Measurements from ENCODE around the gene TAF1C.

Gene TAF1C

DNA sequence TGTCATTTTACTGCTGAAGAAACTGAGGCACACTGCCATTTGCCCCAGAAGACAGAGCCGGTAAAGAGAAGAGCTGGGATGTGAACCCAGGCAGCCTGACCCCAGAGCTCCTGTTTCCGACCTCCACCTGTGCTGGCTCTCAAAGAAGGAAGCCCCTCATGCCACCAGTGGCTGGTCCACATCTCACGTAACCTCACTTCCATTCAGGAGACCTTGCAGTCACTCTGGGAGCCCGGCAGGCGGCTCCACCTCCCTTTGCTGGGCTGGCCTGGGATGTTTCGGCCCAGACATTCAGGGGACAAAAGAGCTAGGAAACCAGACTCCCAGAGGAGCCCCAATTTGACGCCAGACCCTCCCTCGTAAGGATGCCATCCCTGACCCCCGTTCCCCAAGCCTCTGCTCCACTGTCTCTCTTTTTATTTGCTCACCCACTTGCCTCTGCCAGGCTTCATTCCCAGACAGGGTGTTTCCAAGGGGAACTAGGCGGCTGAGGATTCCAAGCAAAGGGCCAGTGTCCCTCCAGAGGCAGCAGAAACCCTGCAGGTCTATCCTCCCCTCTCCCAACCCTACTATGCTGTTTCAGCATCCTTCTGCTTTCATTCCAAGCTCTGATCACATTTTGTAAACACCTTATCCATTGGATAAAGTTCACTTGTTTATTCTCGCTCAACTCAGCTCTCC, 2.8 kb downstream of the TAF1C start:
- DNase-seq (ENCODE audit: low read depth, low spot score) = no peak
- no CpG with 5 or more reads among the region's 11 CpGs for WGBS (ENCODE audit: insufficient coverage, insufficient read length)
- no peaks in the 10 kb centered on the region for H3K9me3 ChIP-seq (ENCODE audit: control insufficient read depth, insufficient read depth, low read length)
- no peak overlapping the region for H3K27ac ChIP-seq (ENCODE audit: low read length)
- no peaks in the 10 kb centered on the region for H3K27me3 ChIP-seq (ENCODE audit: control insufficient read depth, insufficient read depth, low read length)
- H3K4me3 ChIP-seq (ENCODE audit: low read length) = no peak overlapping the region
- H3K4me1 ChIP-seq (ENCODE audit: control insufficient read depth, insufficient read depth, low read length) = no peaks in the 10 kb centered on the region
- peaks cover 40% of the 10 kb centered on the region for H3K36me3 ChIP-seq (ENCODE audit: control insufficient read depth, insufficient read depth, low read length)

DNA sequence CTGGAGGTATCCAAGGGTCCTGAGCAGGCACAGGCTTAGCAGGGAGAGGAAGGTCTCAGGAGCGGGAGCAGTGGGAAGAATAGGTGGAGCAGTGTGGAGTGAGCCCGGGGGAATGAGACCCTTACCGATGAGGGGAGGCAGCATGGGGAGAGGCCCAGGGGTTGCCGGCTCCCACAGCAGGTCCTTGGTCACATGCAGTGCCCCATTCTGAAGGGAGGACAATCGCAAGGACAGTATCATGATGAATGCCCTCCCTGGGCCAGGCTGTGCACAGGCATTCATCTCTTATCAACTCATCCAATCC, 3.3 kb downstream of the TAF1C start:
- H3K4me3 ChIP-seq (ENCODE audit: low read length) = no peak overlapping the region
- no peaks in the 10 kb centered on the region for H3K9me3 ChIP-seq (ENCODE audit: control insufficient read depth, insufficient read depth, low read length)
- DNase-seq (ENCODE audit: low read depth, low spot score) = no peak
- no CpG with 5 or more reads among the region's 5 CpGs for WGBS (ENCODE audit: insufficient coverage, insufficient read length)
- no peak overlapping the region for H3K27ac ChIP-seq (ENCODE audit: low read length)
- peaks cover 45% of the 10 kb centered on the region for H3K36me3 ChIP-seq (ENCODE audit: control insufficient read depth, insufficient read depth, low read length)
- no peaks in the 10 kb centered on the region for H3K4me1 ChIP-seq (ENCODE audit: control insufficient read depth, insufficient read depth, low read length)
- no peaks in the 10 kb centered on the region for H3K27me3 ChIP-seq (ENCODE audit: control insufficient read depth, insufficient read depth, low read length)

DNA sequence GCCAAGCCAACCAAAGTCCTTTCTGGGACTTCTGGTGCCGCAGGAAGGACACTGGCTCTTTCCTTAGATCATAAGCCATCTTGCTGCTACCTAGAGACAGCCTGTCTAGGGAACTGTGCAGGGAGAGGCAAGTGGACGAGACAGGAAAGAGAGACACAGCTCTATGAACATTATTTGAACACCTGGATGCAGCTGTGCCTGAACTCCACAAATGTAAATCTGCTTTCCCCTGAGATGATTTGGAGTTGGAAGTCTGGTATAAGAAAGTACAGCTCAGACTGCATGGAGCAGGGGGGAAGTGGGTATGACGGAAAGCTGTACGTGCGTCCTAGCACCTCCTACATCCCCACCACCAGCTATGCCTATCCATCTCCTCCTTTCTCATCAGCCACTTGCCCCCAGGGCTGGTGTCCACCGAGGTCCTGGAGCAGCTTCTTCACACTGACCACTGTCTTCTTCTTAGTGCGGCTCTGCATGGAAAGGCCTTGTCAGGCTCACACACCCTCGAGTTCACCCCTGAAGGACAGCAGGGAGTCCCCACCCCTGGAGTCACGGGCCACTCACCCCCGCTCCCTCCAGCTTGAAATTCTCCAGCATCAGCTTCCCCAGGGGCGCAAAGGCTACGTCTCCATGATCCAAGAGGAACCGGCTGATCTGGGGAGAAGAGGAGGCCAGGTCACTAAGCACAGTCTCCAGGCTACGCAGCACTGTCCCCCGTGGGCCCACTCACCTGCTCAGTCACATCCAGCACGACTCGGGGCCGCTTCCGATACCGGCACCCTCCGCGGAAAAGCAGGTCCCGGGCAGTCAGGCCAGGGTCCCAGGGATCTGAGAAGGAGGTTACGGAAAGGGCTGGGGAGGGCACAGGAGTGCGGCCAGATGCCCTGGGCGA, 3.9 kb downstream of the TAF1C start:
- Histone ChIP-seq H3K36me3 (ENCODE audit: control insufficient read depth, insufficient read depth, low read length) (peaks cover 51% of the 10 kb centered on the region), H3K27me3 (ENCODE audit: control insufficient read depth, insufficient read depth, low read length) (no peaks in the 10 kb centered on the region), H3K9me3 (ENCODE audit: control insufficient read depth, insufficient read depth, low read length) (no peaks in the 10 kb centered on the region), H3K4me3 (ENCODE audit: low read length) (no peak overlapping the region), H3K27ac (ENCODE audit: low read length) (no peak overlapping the region), H3K4me1 (ENCODE audit: control insufficient read depth, insufficient read depth, low read length) (no peaks in the 10 kb centered on the region)
- WGBS (ENCODE audit: insufficient coverage, insufficient read length) = no CpG with 5 or more reads among the region's 26 CpGs
- DNase-seq (ENCODE audit: low read depth, low spot score) = no peak

DNA sequence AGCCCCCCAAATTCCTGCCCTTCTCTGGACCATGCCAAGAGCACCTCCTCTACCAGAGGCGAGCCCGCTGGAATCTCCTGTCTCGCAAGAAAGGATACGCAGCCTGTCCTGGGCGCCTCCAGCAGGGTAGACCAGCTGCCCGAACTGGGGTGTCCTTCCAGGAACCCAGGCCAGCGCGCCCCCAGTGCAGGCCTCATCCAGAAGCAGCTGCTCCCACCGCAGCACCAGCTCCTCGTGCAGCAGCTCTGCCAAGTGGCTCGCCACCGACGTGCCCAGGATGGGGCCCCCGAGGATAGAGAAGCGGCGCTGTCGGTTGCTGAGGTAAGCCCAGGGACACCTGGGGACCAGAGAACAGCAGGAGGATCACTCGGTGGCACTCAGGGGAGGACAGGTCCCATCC, 4.8 kb downstream of the TAF1C start:
- H3K27ac ChIP-seq (ENCODE audit: low read length) = no peak overlapping the region
- H3K4me3 ChIP-seq (ENCODE audit: low read length) = no peak overlapping the region
- WGBS (ENCODE audit: insufficient coverage, insufficient read length) = no CpG with 5 or more reads among the region's 18 CpGs
- DNase-seq (ENCODE audit: low read depth, low spot score) = no peak
- no peaks in the 10 kb centered on the region for H3K9me3 ChIP-seq (ENCODE audit: control insufficient read depth, insufficient read depth, low read length)
- no peaks in the 10 kb centered on the region for H3K4me1 ChIP-seq (ENCODE audit: control insufficient read depth, insufficient read depth, low read length)
- peaks cover 51% of the 10 kb centered on the region for H3K36me3 ChIP-seq (ENCODE audit: control insufficient read depth, insufficient read depth, low read length)
- H3K27me3 ChIP-seq (ENCODE audit: control insufficient read depth, insufficient read depth, low read length) = no peaks in the 10 kb centered on the region

DNA sequence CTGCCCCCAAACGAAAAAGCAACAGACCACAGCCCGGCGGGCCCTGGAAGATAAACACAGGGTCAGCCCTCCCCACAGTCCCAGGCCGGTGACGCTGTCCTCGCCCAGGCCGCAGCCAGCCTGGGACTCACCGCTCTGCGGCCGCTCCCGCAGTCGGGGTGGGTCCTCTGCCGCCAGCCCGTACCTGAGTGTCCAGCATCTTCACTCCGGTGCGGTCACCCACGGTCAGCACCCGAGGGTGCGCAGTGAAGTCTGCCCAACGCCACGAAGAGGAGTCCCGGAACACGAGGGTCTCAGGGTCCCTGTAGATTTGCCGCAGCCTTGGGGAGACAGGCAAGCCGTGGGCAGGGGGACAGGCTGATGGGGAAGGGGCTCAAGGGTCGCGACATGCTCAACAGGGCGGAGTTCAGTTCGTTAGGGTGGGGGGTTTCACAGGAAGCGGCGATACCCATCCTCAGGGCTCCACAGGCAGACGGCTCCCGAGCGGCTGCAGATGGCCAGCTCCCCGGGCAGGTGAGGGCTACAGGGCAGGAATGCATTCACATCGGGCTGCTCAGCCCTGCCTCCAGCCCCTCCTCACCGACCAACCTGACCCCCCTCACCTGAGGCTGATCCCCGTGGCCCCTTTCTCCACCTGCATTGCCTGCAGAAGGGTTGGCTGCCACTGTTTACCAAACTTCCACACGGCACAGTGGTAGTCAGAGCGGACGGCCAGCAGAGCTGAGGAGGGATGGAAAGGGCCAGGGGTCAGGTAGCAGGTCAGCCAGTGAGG, 5.5 kb downstream of the TAF1C start:
- Histone ChIP-seq H3K4me3 (ENCODE audit: low read length) (no peak overlapping the region), H3K9me3 (ENCODE audit: control insufficient read depth, insufficient read depth, low read length) (no peaks in the 10 kb centered on the region), H3K36me3 (ENCODE audit: control insufficient read depth, insufficient read depth, low read length) (peaks cover 51% of the 10 kb centered on the region), H3K27ac (ENCODE audit: low read length) (no peak overlapping the region), H3K27me3 (ENCODE audit: control insufficient read depth, insufficient read depth, low read length) (no peaks in the 10 kb centered on the region), H3K4me1 (ENCODE audit: control insufficient read depth, insufficient read depth, low read length) (no peaks in the 10 kb centered on the region)
- WGBS (ENCODE audit: insufficient coverage, insufficient read length) = no CpG with 5 or more reads among the region's 41 CpGs
- DNase-seq (ENCODE audit: low read depth, low spot score) = no peak

DNA sequence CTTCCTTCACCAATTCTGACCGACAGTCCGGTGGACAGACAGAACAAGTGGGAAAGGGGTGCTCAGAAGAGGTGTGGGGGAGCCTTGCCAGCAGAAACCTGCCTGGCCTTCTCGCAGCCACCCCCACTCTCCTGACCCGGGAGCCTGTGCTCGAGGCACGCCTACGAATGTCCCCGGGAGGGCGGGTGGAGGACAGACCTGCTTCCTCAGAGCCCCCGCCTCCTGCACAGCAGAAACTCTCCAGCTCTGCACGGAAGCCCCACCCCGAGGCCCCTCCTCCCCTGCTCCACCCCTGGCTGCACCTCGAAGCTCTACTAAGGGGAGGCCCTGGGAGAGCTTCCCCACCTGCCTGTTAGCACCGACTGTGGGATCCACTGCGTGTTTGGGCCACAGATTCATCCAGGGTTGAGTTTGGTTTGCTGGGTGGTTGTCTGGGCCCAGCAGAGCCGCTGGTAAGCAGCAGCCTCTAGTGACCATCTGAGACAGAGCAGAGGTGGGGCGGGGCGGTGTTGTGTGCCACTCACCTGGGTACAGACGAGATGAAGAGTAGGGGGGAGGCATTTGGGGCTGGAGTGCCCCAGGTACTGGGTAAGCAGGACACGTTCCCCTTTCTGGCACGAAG, 6.2 kb downstream of the TAF1C start:
- WGBS (ENCODE audit: insufficient coverage, insufficient read length) = no CpG with 5 or more reads among the region's 21 CpGs
- Histone ChIP-seq H3K9me3 (ENCODE audit: control insufficient read depth, insufficient read depth, low read length) (no peaks in the 10 kb centered on the region), H3K4me3 (ENCODE audit: low read length) (no peak overlapping the region), H3K27me3 (ENCODE audit: control insufficient read depth, insufficient read depth, low read length) (no peaks in the 10 kb centered on the region), H3K4me1 (ENCODE audit: control insufficient read depth, insufficient read depth, low read length) (no peaks in the 10 kb centered on the region), H3K36me3 (ENCODE audit: control insufficient read depth, insufficient read depth, low read length) (peaks cover 51% of the 10 kb centered on the region), H3K27ac (ENCODE audit: low read length) (no peak overlapping the region)
- DNase-seq (ENCODE audit: low read depth, low spot score) = no peak

DNA sequence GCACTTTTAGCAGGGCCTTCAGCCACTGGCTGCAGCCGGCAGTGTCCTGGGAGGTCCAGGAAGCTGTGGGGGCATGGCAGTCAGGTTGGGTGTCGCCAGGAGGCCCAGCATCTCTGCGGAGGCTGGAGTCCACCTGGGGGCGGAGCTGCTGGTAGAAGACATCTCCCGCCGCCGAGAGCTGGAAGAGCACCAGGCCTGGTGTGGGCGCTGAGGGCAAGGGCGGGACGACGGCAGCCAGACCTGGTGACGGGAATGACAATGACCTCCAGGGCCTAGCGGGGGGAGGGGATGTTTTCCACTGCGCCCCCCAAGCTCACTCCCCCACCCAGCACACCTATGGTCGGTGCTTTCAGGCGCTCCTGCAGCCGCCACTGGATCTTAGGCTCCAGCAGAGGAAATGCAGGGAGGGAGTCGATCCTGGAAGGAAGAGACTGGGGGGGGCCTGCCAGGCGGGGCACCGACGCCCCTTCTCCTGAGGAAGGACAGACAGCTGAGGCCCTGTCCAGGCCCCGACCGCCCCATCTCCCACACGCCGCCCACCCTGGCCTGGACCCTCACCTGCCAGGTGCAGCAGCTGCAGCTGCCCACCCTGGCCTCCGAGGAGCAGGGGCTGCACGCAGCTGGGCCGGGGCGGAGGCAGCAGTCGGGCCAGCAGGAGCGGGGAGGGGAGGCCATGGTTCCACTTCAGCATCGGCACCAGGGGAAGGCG, 7.1 kb downstream of the TAF1C start:
- no peaks in the 10 kb centered on the region for H3K9me3 ChIP-seq (ENCODE audit: control insufficient read depth, insufficient read depth, low read length)
- no peak for DNase-seq (ENCODE audit: low read depth, low spot score)
- no CpG with 5 or more reads among the region's 33 CpGs for WGBS (ENCODE audit: insufficient coverage, insufficient read length)
- no peak overlapping the region for H3K27ac ChIP-seq (ENCODE audit: low read length)
- H3K4me1 ChIP-seq (ENCODE audit: control insufficient read depth, insufficient read depth, low read length) = peaks cover 2% of the 10 kb centered on the region; the same call in 1 of the 2 replicates
- H3K4me3 ChIP-seq (ENCODE audit: low read length) = no peak overlapping the region
- H3K36me3 ChIP-seq (ENCODE audit: control insufficient read depth, insufficient read depth, low read length) = peaks cover 50% of the 10 kb centered on the region
- no peaks in the 10 kb centered on the region for H3K27me3 ChIP-seq (ENCODE audit: control insufficient read depth, insufficient read depth, low read length)

DNA sequence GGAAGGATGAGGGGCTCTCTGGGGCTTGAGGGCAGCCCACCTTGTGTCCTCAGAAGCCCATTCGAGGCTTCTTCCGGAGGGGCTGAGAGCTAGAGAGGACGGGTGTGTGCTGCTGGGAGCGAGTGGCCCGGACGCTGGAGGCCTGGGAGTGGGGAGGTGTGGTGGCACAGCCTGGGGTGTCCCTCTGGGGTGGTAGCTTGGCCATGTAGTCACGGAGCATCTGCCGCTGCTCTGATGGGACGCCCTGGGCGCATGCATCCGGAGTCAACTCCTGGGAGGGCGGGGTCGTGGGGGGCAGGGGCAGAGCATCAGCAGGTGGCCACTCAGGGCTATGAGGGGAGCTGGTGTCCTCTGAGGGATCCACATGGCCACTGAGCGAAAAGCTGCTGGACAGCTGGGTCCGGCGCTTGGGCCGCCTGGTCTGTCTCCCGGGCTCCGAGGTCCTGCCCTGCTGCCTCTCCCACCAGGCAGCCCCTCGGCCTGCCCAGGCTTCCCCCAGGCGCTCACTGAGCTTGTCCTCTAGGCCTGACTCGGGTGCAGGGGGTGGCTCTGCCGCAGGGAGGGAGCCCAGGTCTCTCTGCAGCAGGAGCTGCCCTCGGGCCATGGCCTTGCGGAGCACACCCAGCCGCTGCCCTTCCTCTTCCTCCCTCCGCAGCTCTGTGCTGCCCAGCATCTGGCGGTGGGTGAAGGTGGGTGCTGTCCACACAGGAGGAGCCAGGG, 7.8 kb downstream of the TAF1C start:
- no CpG with 5 or more reads among the region's 28 CpGs for WGBS (ENCODE audit: insufficient coverage, insufficient read length)
- Histone ChIP-seq H3K27ac (ENCODE audit: low read length) (no peak overlapping the region), H3K9me3 (ENCODE audit: control insufficient read depth, insufficient read depth, low read length) (no peaks in the 10 kb centered on the region), H3K4me1 (ENCODE audit: control insufficient read depth, insufficient read depth, low read length) (peaks cover 2% of the 10 kb centered on the region; the same call in 1 of the 2 replicates), H3K27me3 (ENCODE audit: control insufficient read depth, insufficient read depth, low read length) (no peaks in the 10 kb centered on the region), H3K36me3 (ENCODE audit: control insufficient read depth, insufficient read depth, low read length) (peaks cover 47% of the 10 kb centered on the region), H3K4me3 (ENCODE audit: low read length) (no peak overlapping the region)
- no peak for DNase-seq (ENCODE audit: low read depth, low spot score)

DNA sequence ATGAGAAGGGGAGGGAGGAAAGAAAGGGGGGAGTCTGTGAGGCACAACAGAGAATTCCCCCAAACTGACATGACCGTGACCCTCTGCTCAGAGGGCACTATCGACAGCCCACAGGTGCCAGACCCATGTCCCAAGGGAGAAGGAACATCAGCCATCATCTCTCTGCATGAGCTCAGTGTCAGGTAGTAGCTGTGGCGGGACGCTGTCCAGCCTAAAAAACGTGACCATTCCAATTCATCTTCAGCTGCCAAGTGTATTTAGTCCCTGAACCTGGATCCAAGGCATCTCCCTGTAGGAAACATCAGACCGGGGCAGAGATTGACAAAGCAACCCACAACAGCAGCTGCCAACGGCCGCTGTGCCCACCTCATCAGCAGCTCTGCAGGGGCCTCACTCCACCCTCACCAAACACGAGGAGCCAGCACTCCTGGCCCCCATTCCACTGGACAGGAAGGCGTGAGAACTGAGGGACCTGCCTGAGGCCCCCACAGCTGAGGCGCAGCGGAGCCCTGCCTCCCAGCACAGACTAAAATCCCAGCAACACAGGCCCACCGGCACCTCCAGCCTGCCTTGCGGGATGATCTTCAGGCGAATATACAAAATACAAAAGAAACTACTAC, 8.6 kb downstream of the TAF1C start:
- WGBS (ENCODE audit: insufficient coverage, insufficient read length) = no CpG with 5 or more reads among the region's 15 CpGs
- Histone ChIP-seq H3K4me1 (ENCODE audit: control insufficient read depth, insufficient read depth, low read length) (peaks cover 2% of the 10 kb centered on the region; the same call in 1 of the 2 replicates), H3K4me3 (ENCODE audit: low read length) (no peak overlapping the region), H3K36me3 (ENCODE audit: control insufficient read depth, insufficient read depth, low read length) (peaks cover 47% of the 10 kb centered on the region), H3K27ac (ENCODE audit: low read length) (no peak overlapping the region), H3K9me3 (ENCODE audit: control insufficient read depth, insufficient read depth, low read length) (no peaks in the 10 kb centered on the region), H3K27me3 (ENCODE audit: control insufficient read depth, insufficient read depth, low read length) (no peaks in the 10 kb centered on the region)
- DNase-seq (ENCODE audit: low read depth, low spot score) = no peak

All from iPS DF 6.9 (cell line).